ENCODE results near the gene GPR161. TPM values are rescaled to one million over a fixed set of nuclear protein-coding genes. Genes with fewer than 3 reads are reported as not detected.
A peak's percentile ranks its signal among the peaks of the same experiment; 100 is the strongest.

Gene GPR161
- total RNA-seq, 4 donors from 2014 or later: 1.4 to 3.2 (median 2.3) TPM

DNA sequence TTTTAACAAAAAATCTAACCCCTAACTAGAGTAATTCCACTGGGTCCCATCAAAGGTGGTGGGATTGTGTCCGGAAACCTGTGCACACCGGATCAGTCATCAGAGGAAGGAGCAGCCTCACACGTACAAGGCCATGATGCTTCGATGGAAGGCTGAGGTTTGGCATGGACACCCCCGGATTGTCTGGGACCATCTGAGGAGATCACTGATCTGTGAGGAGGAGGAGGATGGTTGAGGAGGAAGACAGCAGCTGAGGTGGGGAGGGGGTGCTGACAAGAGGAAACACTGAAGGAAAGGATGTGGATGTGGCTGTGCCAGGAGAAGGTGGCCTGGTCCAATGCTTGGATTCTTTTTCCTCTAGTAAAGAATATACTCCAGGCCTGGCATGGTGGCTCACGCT is 41.3 kb downstream of the GPR161 start:
- WGBS, 2 donors: 96 to 97% methylated on average over 6 of the region's 6 CpGs
- no peaks in the 10 kb centered on the region for H3K4me1 ChIP-seq
- H3K9me3 ChIP-seq: no peaks in the 10 kb centered on the region
- no peak overlapping the region for H3K27ac ChIP-seq
- no peak overlapping the region for H3K4me3 ChIP-seq (replicated peaks in 1 of 3)
- H3K27me3 ChIP-seq: no peaks in the 10 kb centered on the region
- TF ChIP-seq CTCF (IDR thresholded peaks at IDR 0.05) (no peak), POLR2A (IDR thresholded peaks at IDR 0.05) (no peak)
- intact Hi-C loops (cut with DNase I): no loop called here
- no peaks in the 10 kb centered on the region for H3K36me3 ChIP-seq
- DNase-seq: no peak

GRCh38 chr1:168093616-168094015 is 43.1 kb downstream of the GPR161 start:
- no peak for DNase-seq
- H3K27ac ChIP-seq: no peak overlapping the region
- H3K36me3 ChIP-seq: no peaks in the 10 kb centered on the region
- no peaks in the 10 kb centered on the region for H3K27me3 ChIP-seq
- whole genome bisulfite sequencing, 2 donors: 97 to 100% methylated on average over 1 to 4 of the region's 4 CpGs
- H3K4me3 ChIP-seq (replicated peaks in 1 of 3): no peak overlapping the region
- H3K9me3 ChIP-seq: no peaks in the 10 kb centered on the region
- intact Hi-C loops (cut with DNase I): no loop called here
- TF ChIP-seq CTCF (IDR thresholded peaks at IDR 0.05) (no peak), POLR2A (IDR thresholded peaks at IDR 0.05) (no peak)
- no peaks in the 10 kb centered on the region for H3K4me1 ChIP-seq

GRCh38 chr1:168092566-168093355 is 44.0 kb downstream of the GPR161 start:
- 74 to 90% methylated on average over 12 to 16 of the region's 16 CpGs for WGBS, 2 donors
- Histone ChIP-seq H3K27ac (no peak overlapping the region), H3K9me3 (no peaks in the 10 kb centered on the region), H3K4me3 (replicated peaks in 1 of 3) (no peak overlapping the region), H3K4me1 (no peaks in the 10 kb centered on the region), H3K27me3 (no peaks in the 10 kb centered on the region), H3K36me3 (no peaks in the 10 kb centered on the region)
- peak in 1 of 2 donors; percentile 15 for DNase-seq
- intact Hi-C loops (cut with DNase I): no loop called here
- TF ChIP-seq POLR2A (IDR thresholded peaks at IDR 0.05): no peak
- peak in 2 of 6 experiments; percentile 9 to 13 for TF ChIP-seq CTCF (IDR thresholded peaks at IDR 0.05)

DNA sequence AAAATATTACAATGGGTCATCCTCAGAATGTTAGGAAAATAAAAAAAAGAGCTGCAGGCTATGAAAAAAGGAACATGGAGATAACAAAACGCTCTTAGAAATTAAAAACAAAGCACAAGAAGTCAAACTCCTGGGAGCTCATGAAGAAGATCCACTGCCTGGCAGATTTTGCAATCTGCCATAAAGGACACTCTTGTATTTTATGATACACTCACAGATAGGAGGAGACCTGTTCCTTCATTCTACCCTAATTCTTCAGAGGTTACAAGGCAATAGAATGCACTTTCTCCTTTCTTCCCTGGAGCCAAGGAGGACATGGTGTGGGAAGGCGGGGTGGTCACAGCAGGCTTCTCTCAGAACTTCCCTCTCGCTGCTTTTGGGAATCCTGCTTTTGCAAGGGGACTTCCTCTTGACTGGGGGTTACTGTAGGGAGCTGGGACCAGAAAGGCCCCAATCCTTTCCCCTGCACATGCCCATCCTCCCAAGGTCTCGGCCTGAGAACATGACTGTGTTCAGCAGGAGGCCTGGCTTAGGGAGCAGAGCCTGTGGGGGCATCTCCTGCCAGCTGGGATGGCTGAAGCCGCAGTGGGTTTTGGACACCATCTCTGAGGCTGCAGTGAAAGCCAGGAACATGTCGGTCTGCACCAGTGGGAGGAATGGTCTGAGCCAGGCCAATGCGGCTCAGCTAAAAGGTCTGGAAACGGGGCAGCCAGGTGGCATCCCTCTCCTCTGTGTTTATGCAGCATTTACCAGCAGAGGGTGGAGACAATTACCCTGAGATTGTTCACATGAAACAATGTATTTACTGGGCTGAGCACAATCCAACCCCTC is 44.8 kb downstream of the GPR161 start:
- intact Hi-C loops (cut with DNase I): no loop called here
- no peaks in the 10 kb centered on the region for H3K9me3 ChIP-seq
- H3K36me3 ChIP-seq: no peaks in the 10 kb centered on the region
- no peaks in the 10 kb centered on the region for H3K27me3 ChIP-seq
- H3K27ac ChIP-seq: no peak overlapping the region
- H3K4me3 ChIP-seq (replicated peaks in 1 of 3): no peak overlapping the region
- TF ChIP-seq POLR2A (IDR thresholded peaks at IDR 0.05): no peak
- TF ChIP-seq CTCF (IDR thresholded peaks at IDR 0.05): no peak
- H3K4me1 ChIP-seq: no peaks in the 10 kb centered on the region
- WGBS, 2 donors: 86 to 88% methylated on average over 8 of the region's 8 CpGs
- DNase-seq: no peak

- no peaks in the 10 kb centered on the region for H3K36me3 ChIP-seq
- intact Hi-C loops (cut with DNase I): no loop called here
Measured at GRCh38 chr1:168091063-168091462, 45.7 kb downstream of the GPR161 start.

More at GRCh38 chr1:168091063-168091462, 45.7 kb downstream of the GPR161 start:
- no peak overlapping the region for H3K27ac ChIP-seq
- H3K27me3 ChIP-seq: no peaks in the 10 kb centered on the region
- H3K9me3 ChIP-seq: no peaks in the 10 kb centered on the region
- TF ChIP-seq POLR2A (IDR thresholded peaks at IDR 0.05) (no peak), CTCF (IDR thresholded peaks at IDR 0.05) (no peak)
- DNase-seq: no peak
- no peak overlapping the region for H3K4me3 ChIP-seq (replicated peaks in 1 of 3)
- 90 to 95% methylated on average over 9 of the region's 9 CpGs for WGBS, 2 donors
- no peaks in the 10 kb centered on the region for H3K4me1 ChIP-seq
